H9 (cell line): ENCODE results near the gene MUC5B. TPM values are rescaled to one million over a fixed set of nuclear protein-coding genes. Genes with fewer than 3 reads are reported as not detected.
A peak's percentile ranks its signal among the peaks of the same experiment; 100 is the strongest.

Source experiments
- DNase-seq: peaks from one replicate; pipeline ENCODE4 v3.0.0-alpha.2; 2017
- H2AFZ ChIP-seq: one replicate; pipeline ENCODE4 v1.6.1; 2013; ENCODE audit warnings: mild to moderate bottlenecking, low read length, control low read depth, moderate library complexity
- H2AK5ac ChIP-seq: 2 replicates; pipeline ENCODE4 v1.6.1; 2013; ENCODE audit warnings: low read length, control low read depth, mixed read lengths; ENCODE audit not compliant: insufficient read length
- H2BK120ac ChIP-seq: one replicate; pipeline ENCODE4 v1.6.1; 2013; ENCODE audit warnings: low read depth, mild to moderate bottlenecking, low read length, control low read depth, inconsistent platforms; ENCODE audit not compliant: poor library complexity, severe bottlenecking
- H2BK12ac ChIP-seq: 2 replicates; pipeline ENCODE4 v1.6.1; 2013; ENCODE audit warnings: low read length, control low read depth, mixed read lengths, low read depth; ENCODE audit not compliant: insufficient read length
- H2BK15ac ChIP-seq: 2 replicates; pipeline ENCODE4 v1.6.1; 2013; ENCODE audit warnings: low read depth, low read length, control low read depth
- H2BK20ac ChIP-seq: one replicate; pipeline ENCODE4 v1.6.1; 2013; ENCODE audit warnings: low read depth, mild to moderate bottlenecking, low read length, control low read depth, inconsistent platforms; ENCODE audit not compliant: poor library complexity, severe bottlenecking
- H2BK5ac ChIP-seq: 2 replicates; pipeline ENCODE4 v1.6.1; 2013; ENCODE audit warnings: low read length, control low read depth, mixed read lengths; ENCODE audit not compliant: insufficient read length
- H3K14ac ChIP-seq: 2 replicates; pipeline ENCODE4 v1.6.1; 2013; ENCODE audit warnings: low read length, control low read depth; ENCODE audit not compliant: insufficient read depth
- H3K18ac ChIP-seq: 2 replicates; pipeline ENCODE4 v1.6.1; 2013; ENCODE audit warnings: low read depth, mild to moderate bottlenecking, mixed read lengths, low read length, control low read depth; ENCODE audit not compliant: insufficient read length
- H3K23ac ChIP-seq: 2 replicates; pipeline ENCODE4 v1.6.1; 2013; ENCODE audit warnings: low read length, control low read depth, mixed read lengths, low read depth; ENCODE audit not compliant: insufficient read length
- H3K23me2 ChIP-seq: 2 replicates; pipeline ENCODE4 v1.6.1; 2013; ENCODE audit warnings: low read depth, mild to moderate bottlenecking, mixed read lengths, low read length, control low read depth; ENCODE audit not compliant: insufficient read length, poor library complexity, severe bottlenecking
- H3K27ac ChIP-seq: 2 replicates; pipeline ENCODE4 v1.5.1; 2013; ENCODE audit warnings: low read length, control low read depth, mixed read lengths, low read depth; ENCODE audit not compliant: insufficient read length
- H3K27me3 ChIP-seq: 2 replicates; pipeline ENCODE4 v1.6.1; 2013; ENCODE audit warnings: low read length, control low read depth, inconsistent platforms; ENCODE audit not compliant: insufficient read depth
- H3K4ac ChIP-seq: 2 replicates; pipeline ENCODE4 v1.6.1; 2013; ENCODE audit warnings: low read depth, mild to moderate bottlenecking, control low read depth, inconsistent platforms, low read length, moderate library complexity
- H3K4me1 ChIP-seq: 2 replicates; pipeline ENCODE4 v1.6.1; 2013; ENCODE audit warnings: low read length, control low read depth, inconsistent platforms; ENCODE audit not compliant: insufficient read depth
- H3K4me2 ChIP-seq: 2 replicates; pipeline ENCODE4 v1.6.1; 2013; ENCODE audit warnings: low read length, control low read depth, mixed read lengths; ENCODE audit not compliant: insufficient read length, insufficient read depth
- H3K56ac ChIP-seq: 2 replicates; pipeline ENCODE4 v1.6.1; 2013; ENCODE audit warnings: low read depth, mild to moderate bottlenecking, mixed read lengths, low read length, control low read depth; ENCODE audit not compliant: insufficient read length
- H3K79me1 ChIP-seq: 2 replicates; pipeline ENCODE4 v1.6.1; 2013; ENCODE audit warnings: low read depth, mild to moderate bottlenecking, moderate library complexity, low read length, control low read depth, inconsistent platforms; ENCODE audit not compliant: insufficient read depth, poor library complexity, severe bottlenecking
- H3K79me2 ChIP-seq: 2 replicates; pipeline ENCODE4 v1.6.1; 2013; ENCODE audit warnings: low read length, control low read depth, inconsistent platforms; ENCODE audit not compliant: insufficient read depth
- H3K9ac ChIP-seq: 2 replicates; pipeline ENCODE4 v1.6.1; 2013; ENCODE audit warnings: low read length, control low read depth, mixed read lengths; ENCODE audit not compliant: insufficient read length; ENCODE audit errors: extremely low read depth
- H3K9me3 ChIP-seq: one replicate; pipeline ENCODE4 v1.6.1; 2013; ENCODE audit warnings: low read depth, low read length, inconsistent platforms; ENCODE audit not compliant: control insufficient read depth
- H3T11ph ChIP-seq: one replicate; pipeline ENCODE4 v1.6.1; 2013; ENCODE audit warnings: mild to moderate bottlenecking, low read length, control low read depth, inconsistent platforms
- H4K20me1 ChIP-seq: one replicate; pipeline ENCODE4 v1.6.1; 2013; ENCODE audit not compliant: control insufficient read depth, insufficient read length, insufficient read depth
- H4K5ac ChIP-seq: 2 replicates; pipeline ENCODE4 v1.6.1; 2013; ENCODE audit warnings: low read depth, mild to moderate bottlenecking, mixed read lengths, low read length, control low read depth; ENCODE audit not compliant: insufficient read length
- H4K8ac ChIP-seq: replicated peaks from 2 replicates; pipeline ENCODE4 v1.6.1; 2013; ENCODE audit warnings: low read length, control low read depth, mixed read lengths, low read depth; ENCODE audit not compliant: insufficient read length
- H4K91ac ChIP-seq: 2 replicates; pipeline ENCODE4 v1.6.1; 2013; ENCODE audit warnings: low read depth, mild to moderate bottlenecking, moderate library complexity, mixed read lengths, low read length, control low read depth; ENCODE audit not compliant: insufficient read length
- H3K27ac Mint-ChIP-seq, 3 experiments: 2 replicates in 2 of 3; 3 replicates in 1 of 3; pipeline ENCODE4 v1.8.0; 2020 to 2021; ENCODE audit warnings: mixed read lengths in 3 of 3, mild to moderate bottlenecking in 1 of 3, moderate library complexity in 1 of 3
- H3K27me3 Mint-ChIP-seq: 2 replicates; pipeline ENCODE4 v1.8.0; 2021; ENCODE audit warnings: low read depth, mild to moderate bottlenecking, moderate library complexity, mixed read lengths
- H3K36me3 Mint-ChIP-seq, 3 experiments: 2 replicates in 2 of 3; 3 replicates in 1 of 3; pipeline ENCODE4 v1.8.0; 2020 to 2021; ENCODE audit warnings: low read depth in 3 of 3, mixed read lengths in 3 of 3; ENCODE audit not compliant: insufficient read depth in 1 of 3
- H3K4me1 Mint-ChIP-seq, 2 experiments: 2 replicates each; pipeline ENCODE4 v1.8.0; 2020; ENCODE audit warnings: mixed read lengths in 2 of 2
- H3K4me3 Mint-ChIP-seq, 2 experiments: 2 replicates in 1 of 2; 3 replicates in 1 of 2; pipeline ENCODE4 v1.8.0; 2020 to 2021; ENCODE audit warnings: mild to moderate bottlenecking in 2 of 2, mixed read lengths in 2 of 2, moderate library complexity in 1 of 2
- H3K9me3 Mint-ChIP-seq, 2 experiments: 2 replicates in 1 of 2; 3 replicates in 1 of 2; pipeline ENCODE4 v1.8.0; 2020; ENCODE audit warnings: mild to moderate bottlenecking in 2 of 2, mixed read lengths in 2 of 2, moderate library complexity in 1 of 2
- WGBS: extraction: QIAGEN DNeasy Blood & Tissue Kit; methylation state at CpG from one replicate; pipeline ENCODE4 v1.1.7; 2013; ENCODE audit warnings: missing lambda C conversion rate, low lambda C conversion rate, mixed read lengths; ENCODE audit not compliant: insufficient read length; ENCODE audit errors: extremely low coverage; 5-methylcytosine and 5-hydroxymethylcytosine counted together
- total RNA-seq: library from RNA; stranded (reverse); gene quantifications from 2 replicates; pipeline ENCODE4 v1.2.1, GENCODE V29; 2021
- TF ChIP-seq, protein P1 (sequence below): fragments of 200-600 bp; sonication (generic); conservative IDR thresholded peaks from 3 replicates; pipeline ENCODE4 v1.8.0; 2021; ENCODE audit warnings: antibody characterized with exemption, mild to moderate bottlenecking

MUC5B gene
- total RNA-seq, 1 experiment from 2014 or later = not detected

DNA sequence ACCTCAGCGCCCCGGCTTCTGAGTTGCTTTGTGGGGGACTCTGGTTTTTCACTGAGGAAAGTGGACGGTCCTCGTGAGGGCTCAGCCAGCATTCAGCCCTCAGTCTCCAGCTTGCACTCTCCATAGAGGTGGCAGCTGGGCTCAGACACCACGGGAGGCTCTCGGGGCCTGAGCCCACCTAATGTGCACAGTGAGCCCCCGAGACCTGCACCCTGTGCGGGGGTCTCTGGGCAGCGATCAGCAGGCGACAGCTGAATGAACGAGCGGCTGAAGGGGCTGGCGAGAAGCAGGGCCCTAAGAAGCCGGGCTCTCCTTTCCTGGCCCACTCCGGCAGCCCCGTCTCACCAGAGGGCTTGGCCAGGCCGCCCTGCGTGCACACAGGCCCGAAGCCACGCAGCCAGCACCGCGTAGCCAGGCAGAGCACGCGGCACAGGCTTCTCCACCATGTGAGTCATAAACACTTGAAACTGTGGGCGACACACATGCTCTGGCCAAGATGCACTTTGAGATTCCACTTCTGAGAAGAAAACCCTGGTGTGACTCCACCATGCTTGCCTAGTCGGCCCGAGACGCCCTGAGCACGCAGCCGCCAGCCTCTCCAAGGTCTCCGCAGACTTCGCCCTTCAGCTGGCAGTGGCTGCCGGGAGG is 58.6 kb downstream of the MUC5B start:
- WGBS = no CpG with 5 or more reads among the region's 33 CpGs
- no peak overlapping the region for H3K56ac ChIP-seq
- no peak overlapping the region for H3K4me3 Mint-ChIP-seq
- H3K27me3 Mint-ChIP-seq = no peaks in the 10 kb centered on the region
- no peak overlapping the region for H2BK5ac ChIP-seq
- peak overlapping the region in 2 of 3 experiments; percentile 80 to 90; a peak in 3 of 7 replicates for H3K27ac Mint-ChIP-seq
- no peak overlapping the region for H3K4me2 ChIP-seq
- no peak overlapping the region for H3K23ac ChIP-seq
- no peaks in the 10 kb centered on the region for H3K9me3 Mint-ChIP-seq
- peaks cover 5% of the 10 kb centered on the region in 2 experiments; a peak in 3 of 4 replicates for H3K4me1 Mint-ChIP-seq
- H3K18ac ChIP-seq = no peak overlapping the region
- H3K27me3 ChIP-seq = no peaks in the 10 kb centered on the region
- no peaks in the 10 kb centered on the region for H4K20me1 ChIP-seq
- H3K79me1 ChIP-seq = no peaks in the 10 kb centered on the region
- no peak overlapping the region for H2BK20ac ChIP-seq
- DNase-seq = no peak
- H3K9me3 ChIP-seq = no peaks in the 10 kb centered on the region
- H3K4me1 ChIP-seq = no peaks in the 10 kb centered on the region
- no peak overlapping the region for H3K27ac ChIP-seq
- H3K14ac ChIP-seq = no peak overlapping the region
- H3K36me3 Mint-ChIP-seq = peaks cover 8 to 38% (median 25%) of the 10 kb centered on the region in 3 experiments; a peak in 6 of 7 replicates
- no peaks in the 10 kb centered on the region for H3K23me2 ChIP-seq
- no peaks in the 10 kb centered on the region for H3K79me2 ChIP-seq
- no peak overlapping the region for H3T11ph ChIP-seq
- no peak overlapping the region for H3K9ac ChIP-seq
- H2AK5ac ChIP-seq = no peak overlapping the region
- H2BK120ac ChIP-seq = no peak overlapping the region
- H2BK12ac ChIP-seq = no peak overlapping the region
- no peak overlapping the region for H4K91ac ChIP-seq
- no peak overlapping the region for H3K4ac ChIP-seq
- H2AFZ ChIP-seq = no peak overlapping the region
- TF ChIP-seq, protein P1, sequence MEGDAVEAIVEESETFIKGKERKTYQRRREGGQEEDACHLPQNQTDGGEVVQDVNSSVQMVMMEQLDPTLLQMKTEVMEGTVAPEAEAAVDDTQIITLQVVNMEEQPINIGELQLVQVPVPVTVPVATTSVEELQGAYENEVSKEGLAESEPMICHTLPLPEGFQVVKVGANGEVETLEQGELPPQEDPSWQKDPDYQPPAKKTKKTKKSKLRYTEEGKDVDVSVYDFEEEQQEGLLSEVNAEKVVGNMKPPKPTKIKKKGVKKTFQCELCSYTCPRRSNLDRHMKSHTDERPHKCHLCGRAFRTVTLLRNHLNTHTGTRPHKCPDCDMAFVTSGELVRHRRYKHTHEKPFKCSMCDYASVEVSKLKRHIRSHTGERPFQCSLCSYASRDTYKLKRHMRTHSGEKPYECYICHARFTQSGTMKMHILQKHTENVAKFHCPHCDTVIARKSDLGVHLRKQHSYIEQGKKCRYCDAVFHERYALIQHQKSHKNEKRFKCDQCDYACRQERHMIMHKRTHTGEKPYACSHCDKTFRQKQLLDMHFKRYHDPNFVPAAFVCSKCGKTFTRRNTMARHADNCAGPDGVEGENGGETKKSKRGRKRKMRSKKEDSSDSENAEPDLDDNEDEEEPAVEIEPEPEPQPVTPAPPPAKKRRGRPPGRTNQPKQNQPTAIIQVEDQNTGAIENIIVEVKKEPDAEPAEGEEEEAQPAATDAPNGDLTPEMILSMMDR = no peak
- no peak overlapping the region for H2BK15ac ChIP-seq
- no peak overlapping the region for H4K8ac ChIP-seq
- no peak overlapping the region for H4K5ac ChIP-seq
